Heart left ventricle (tissue), 16 donors: Measurements from ENCODE around the gene MMP24OS. TPM values are rescaled to one million over a fixed set of nuclear protein-coding genes. Genes with fewer than 3 reads are reported as not detected.

Experiments used
- ATAC-seq, 4 donors: fragments of 200-7000 bp; cut with Tn5 transposase; one replicate each; pipeline ENCODE4 v1.9.1; 2020 to 2022; ENCODE audit warnings: moderate library complexity in 4 of 4, mild to moderate bottlenecking in 3 of 4, moderate number of reproducible peaks in 1 of 4
- DNase-seq, 5 donors: peaks; one replicate each; pipeline ENCODE4 v3.0.0-alpha.2; 2020
- H3K27ac ChIP-seq, 12 donors: fragments of 200-600 bp; sonication (generic) in 4 of 12; one replicate each; pipeline versions ENCODE4 v1.5.0 to v1.8.0; 2016 to 2022; ENCODE audit warnings: mild to moderate bottlenecking in 2 of 12
- H3K27me3 ChIP-seq, 9 donors: fragments of 200-600 bp; sonication (generic) in 2 of 9; one replicate each; pipeline versions ENCODE4 v1.5.1 to v1.8.0; 2016 to 2022; ENCODE audit warnings: mild to moderate bottlenecking in 3 of 9
- H3K36me3 ChIP-seq, 9 donors: fragments of 200-600 bp; sonication (generic) in 2 of 9; one replicate each; pipeline versions ENCODE4 v1.5.0 to v1.8.0; 2018 to 2022; ENCODE audit warnings: mild to moderate bottlenecking in 2 of 9
- H3K4me1 ChIP-seq, 12 donors: fragments of 200-600 bp; sonication (generic) in 4 of 12; one replicate each; pipeline versions ENCODE4 v1.5.0 to v1.8.0; 2016 to 2022; ENCODE audit warnings: mild to moderate bottlenecking in 3 of 12
- H3K4me3 ChIP-seq, 12 donors: fragments of 200-600 bp; sonication (generic) in 4 of 12; one replicate each; pipeline versions ENCODE4 v1.5.0 to v1.8.0; 2017 to 2022; ENCODE audit warnings: mild to moderate bottlenecking in 9 of 12, moderate library complexity in 4 of 12
- H3K9me3 ChIP-seq, 12 donors: fragments of 200-600 bp; sonication (generic) in 4 of 12; one replicate each; pipeline versions ENCODE4 v1.5.0 to v1.8.0; 2016 to 2022; ENCODE audit warnings: mild to moderate bottlenecking in 1 of 12
- POLR2A ChIP-seq, 2 donors: fragments of 450-650 bp; IDR thresholded peaks; one replicate each; pipeline ENCODE4 v1.6.1; 2017; ENCODE audit warnings: antibody characterized with exemption in 2 of 2, mild to moderate bottlenecking in 2 of 2, moderate library complexity in 2 of 2
- WGBS, 4 donors: extraction: QIAGEN DNeasy Blood & Tissue Kit in 2 of 4; methylation state at CpG; one replicate each; pipeline versions ENCODE4 v1.1.5 to v1.1.7; 2013 to 2018; 5-methylcytosine and 5-hydroxymethylcytosine counted together
- intact Hi-C, 10 donors: fragments of 100-400 bp; cut with DNase I; formaldehyde crosslinking; loops; one replicate each; pipeline versions ENCODE4 v1.11.1 to v1.14.2; 2022
- polyA plus RNA-seq, 2 donors: library from polyadenylated mRNA; stranded (reverse); fragments of 200-250 nt; gene quantifications; one replicate each; pipeline ENCODE4 v1.2.3, GENCODE V29; 2013
- total RNA-seq, 9 donors: library from RNA; depleted of rRNA in 2 of 9; stranded (reverse); fragments of >200 nt in 2 of 9; fragmentation: NEBNext Ultra II Directional in 3 of 9; extraction: Animal tissue kit (Norgen Biotek cat#: 25700) in 3 of 9; gene quantifications; one replicate each; pipeline versions ENCODE4 v1.1.0 to v1.2.4, GENCODE V29; 2016 to 2023
- TF ChIP-seq, protein P1 (sequence below), 12 donors: fragments of 200-600 bp; sonication (generic) in 4 of 12; IDR thresholded peaks; one replicate each; pipeline versions ENCODE4 v1.5.0 to v1.8.0; 2018 to 2022; ENCODE audit warnings: antibody characterized with exemption in 12 of 12, mild to moderate bottlenecking in 5 of 12
- donor health status: ischemic (EF 13 %, LVEDD 7.1; RV severe dilation, severe dysfunction).
- donor health status: healthy with polysubstance abuse.
- donor health status: DM: no; HTN: yes; CAD: no.
- donor health status: DM: no; HTN: no; CAD: no.
- donor health status: ischemic (EF 25% LVEDD 6.9; RV normal size, moderate dysfunction).
- donor health status: ischemic (EF 25% LVEDD 5.7; RV mildly dilated, moderate dysfunction).
- donor health status: healthy.
- donor health status: DM: yes; HTN: yes; CAD: no.
- donor health status: ischemic (EF 35%, LVEDD 5.7; RV mildly dilated, moderate dysfunction).
- donor health status: nonischemic (EF 11% LVEDD 7.7; RV severe dilation, severe dysfunction).
- donor health status: DM: yes; HTN: yes; CAD: no.
- donor health status: PGD.
- donor health status: ischemic (EF 29% LVEDD 5.4; RV normal size, mild dysfunction).
- donor health status: nonischemic (EF 23%, LVEDD 6.1; RV moderate dilation, normal function).

MMP24OS gene
- total and polyA plus RNA-seq, 11 donors = 11.7 to 64.8 (median 41.6) TPM

DNA sequence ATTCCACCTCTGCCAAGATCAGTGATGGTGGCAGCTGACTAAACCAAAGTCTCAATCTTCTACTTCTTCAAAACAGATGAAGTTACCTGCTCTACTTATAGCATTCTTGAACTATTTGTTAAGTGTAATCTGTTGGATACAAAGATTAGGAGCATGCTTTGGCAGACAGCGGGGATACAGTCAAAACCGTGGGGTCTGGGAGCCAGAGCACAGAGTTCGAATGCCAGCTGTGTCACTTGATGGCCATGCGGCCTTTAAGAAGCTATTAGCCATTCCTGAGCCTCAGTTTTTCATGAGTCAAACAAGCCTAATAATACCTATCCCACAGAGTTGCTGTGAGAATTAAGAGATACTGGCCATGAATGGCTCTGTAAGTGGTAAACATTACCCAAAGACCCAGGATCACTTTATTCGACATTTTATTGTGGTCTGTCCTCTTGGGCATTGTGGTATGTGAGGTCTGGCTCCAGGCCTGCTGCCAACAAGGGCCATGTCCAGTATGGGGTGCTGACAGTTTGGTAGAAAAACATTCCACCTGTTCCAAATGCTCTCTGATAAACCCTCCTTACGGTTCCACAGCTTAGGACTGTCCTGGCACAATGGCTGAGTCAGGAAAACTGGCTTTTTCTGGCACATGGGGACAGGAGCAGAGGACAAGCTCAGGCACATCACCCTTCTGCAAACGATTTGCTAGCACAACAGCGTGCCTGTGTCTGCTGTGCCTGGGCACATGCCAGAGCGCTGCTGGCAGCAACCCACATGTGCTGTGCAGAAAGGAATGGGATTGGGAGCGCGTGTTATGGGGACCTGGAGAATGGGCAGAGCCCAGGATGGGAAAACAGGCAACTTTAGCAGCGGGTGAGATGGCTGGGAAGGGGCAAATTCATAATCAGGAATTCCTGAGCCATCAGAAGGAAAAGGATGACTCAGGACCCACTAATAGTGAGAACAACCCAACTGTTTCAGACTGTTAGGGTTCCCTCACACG, 30.0 kb upstream of the MMP24OS start:
- intact Hi-C loops = loop anchor here in 3 of 10 donors (2.0 to 5.0 kb wide), 4 partner anchors 19 to 137 kb away; partner anchors contain the start of gene GDF5 (in 1 of the 3)
- H3K27me3 ChIP-seq = no peaks in the 10 kb centered on the region
- peaks cover 0 to 30% (median 17%) of the 10 kb centered on the region in 9 donors for H3K36me3 ChIP-seq
- H3K4me3 ChIP-seq = no peak overlapping the region
- ATAC-seq (peak; percentile 73 to 88 (median 80)), DNase-seq (peak; percentile 68 to 85 (median 82))
- WGBS, 4 donors = 49 to 53% (median 52%) methylated on average over 13 of the region's 13 CpGs
- H3K9me3 ChIP-seq = no peaks in the 10 kb centered on the region
- no peak for TF ChIP-seq POLR2A (IDR thresholded peaks at IDR 0.05)
- TF ChIP-seq, protein P1, sequence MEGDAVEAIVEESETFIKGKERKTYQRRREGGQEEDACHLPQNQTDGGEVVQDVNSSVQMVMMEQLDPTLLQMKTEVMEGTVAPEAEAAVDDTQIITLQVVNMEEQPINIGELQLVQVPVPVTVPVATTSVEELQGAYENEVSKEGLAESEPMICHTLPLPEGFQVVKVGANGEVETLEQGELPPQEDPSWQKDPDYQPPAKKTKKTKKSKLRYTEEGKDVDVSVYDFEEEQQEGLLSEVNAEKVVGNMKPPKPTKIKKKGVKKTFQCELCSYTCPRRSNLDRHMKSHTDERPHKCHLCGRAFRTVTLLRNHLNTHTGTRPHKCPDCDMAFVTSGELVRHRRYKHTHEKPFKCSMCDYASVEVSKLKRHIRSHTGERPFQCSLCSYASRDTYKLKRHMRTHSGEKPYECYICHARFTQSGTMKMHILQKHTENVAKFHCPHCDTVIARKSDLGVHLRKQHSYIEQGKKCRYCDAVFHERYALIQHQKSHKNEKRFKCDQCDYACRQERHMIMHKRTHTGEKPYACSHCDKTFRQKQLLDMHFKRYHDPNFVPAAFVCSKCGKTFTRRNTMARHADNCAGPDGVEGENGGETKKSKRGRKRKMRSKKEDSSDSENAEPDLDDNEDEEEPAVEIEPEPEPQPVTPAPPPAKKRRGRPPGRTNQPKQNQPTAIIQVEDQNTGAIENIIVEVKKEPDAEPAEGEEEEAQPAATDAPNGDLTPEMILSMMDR (IDR thresholded peaks at IDR 0.05) = no peak
- H3K27ac ChIP-seq = peak overlapping the region; percentile 2 to 78 (median 56)
- H3K4me1 ChIP-seq = peaks cover 0 to 36% (median 18%) of the 10 kb centered on the region in 12 donors

DNA sequence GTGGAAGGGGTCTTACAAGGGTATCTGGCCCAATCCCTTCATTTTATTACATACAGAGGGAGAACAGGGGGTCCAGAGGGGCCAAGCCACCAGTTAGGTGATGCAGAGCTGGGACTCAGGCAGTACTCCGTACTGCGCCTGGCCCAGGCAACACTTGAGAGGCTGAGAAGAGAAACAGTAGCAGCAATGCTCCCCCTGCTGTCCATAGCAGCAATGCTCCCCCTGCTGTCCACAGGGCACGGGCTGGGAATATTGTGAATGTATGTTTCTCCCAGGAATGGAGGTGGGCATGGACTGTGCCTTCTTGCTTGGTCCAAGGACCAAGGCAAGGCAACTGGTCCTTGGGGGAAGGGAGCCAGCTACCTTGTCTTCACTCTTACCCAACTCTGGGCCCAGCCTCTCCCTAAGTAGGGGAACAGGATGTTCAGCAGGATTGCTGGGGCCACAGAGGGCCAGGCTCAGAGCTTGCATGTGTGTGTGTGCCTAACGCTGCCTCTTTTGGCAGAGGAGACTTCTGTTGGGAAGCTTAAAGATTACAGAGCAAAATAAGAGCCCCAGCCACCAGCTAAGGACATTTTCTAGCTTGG, 29.1 kb upstream of the MMP24OS start:
- TF ChIP-seq, protein P1 (IDR thresholded peaks at IDR 0.05) = peak; percentile 35 to 77 (median 62)
- TF ChIP-seq POLR2A (IDR thresholded peaks at IDR 0.05) = no peak
- H3K4me1 ChIP-seq = peaks cover 0 to 36% (median 18%) of the 10 kb centered on the region in 12 donors
- DNase-seq (peak in 2 of 5 donors; percentile 40 to 51), ATAC-seq (peak; percentile 37 to 61 (median 59))
- 20 to 52% (median 36%) methylated on average over 2 to 4 of the region's 4 CpGs for WGBS, 4 donors
- peak overlapping the region; percentile 8 to 78 (median 56) for H3K27ac ChIP-seq
- intact Hi-C loops = loop anchor here in 3 of 10 donors (2.0 to 5.0 kb wide), 4 partner anchors 20 to 138 kb away; partner anchors contain the start of gene GDF5 (in 1 of the 3)
- H3K9me3 ChIP-seq = no peaks in the 10 kb centered on the region
- no peaks in the 10 kb centered on the region for H3K27me3 ChIP-seq
- peaks cover 0 to 25% (median 11%) of the 10 kb centered on the region in 9 donors for H3K36me3 ChIP-seq
- no peak overlapping the region for H3K4me3 ChIP-seq

DNA sequence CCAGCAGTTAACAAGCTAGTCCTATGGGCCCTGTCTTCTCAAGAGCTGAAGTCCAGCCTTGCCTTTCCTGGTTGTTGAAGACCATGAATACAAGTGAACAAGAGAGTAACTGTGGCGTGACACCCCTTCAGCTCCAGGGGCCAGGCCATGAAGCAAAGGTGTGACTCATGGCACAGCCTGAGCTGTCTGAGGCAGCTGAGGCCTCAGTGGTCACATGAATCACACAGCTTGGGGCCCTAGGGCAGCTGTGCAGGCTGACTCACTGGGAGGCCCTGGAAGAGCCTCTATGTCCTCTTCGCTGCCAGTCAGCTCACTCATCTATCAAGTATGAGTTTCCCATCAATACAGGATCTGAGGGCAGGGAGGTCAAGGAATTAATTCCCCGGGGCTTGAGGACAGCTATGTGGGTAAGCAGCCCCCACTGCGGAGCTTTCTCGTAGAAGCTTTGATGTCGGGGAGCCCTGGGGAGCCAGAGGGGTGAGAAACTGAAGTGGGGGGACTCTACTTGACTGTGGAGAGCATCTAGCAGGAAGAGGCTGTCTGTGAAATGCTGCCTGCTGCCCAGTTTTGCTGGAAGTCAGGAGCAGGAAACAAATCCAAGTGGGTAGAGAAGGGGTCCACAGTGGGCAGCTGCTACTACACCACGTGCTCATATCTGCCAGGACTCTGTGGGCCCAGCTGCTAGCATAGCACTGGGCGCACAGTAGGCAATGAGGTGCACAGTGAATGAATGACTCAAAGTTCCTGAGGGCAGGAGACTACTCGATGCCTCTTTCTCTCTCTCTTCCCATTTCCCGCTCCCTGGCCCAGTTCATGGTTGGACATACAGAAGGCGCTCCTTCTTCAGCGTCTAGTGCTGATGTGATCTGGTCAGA, 28.0 kb upstream of the MMP24OS start:
- DNase-seq (peak in 1 of 5 donors; percentile 77), ATAC-seq (peak in 2 of 4 donors; percentile 42 to 60)
- peaks cover 0 to 36% (median 18%) of the 10 kb centered on the region in 12 donors for H3K4me1 ChIP-seq
- no peak for TF ChIP-seq POLR2A (IDR thresholded peaks at IDR 0.05)
- TF ChIP-seq, protein P1 (IDR thresholded peaks at IDR 0.05) = no peak
- no peaks in the 10 kb centered on the region for H3K9me3 ChIP-seq
- H3K4me3 ChIP-seq = no peak overlapping the region
- H3K36me3 ChIP-seq = peaks cover 0 to 25% (median 8%) of the 10 kb centered on the region in 9 donors
- H3K27me3 ChIP-seq = no peaks in the 10 kb centered on the region
- WGBS, 4 donors = 88 to 92% (median 91%) methylated on average over 11 to 12 of the region's 12 CpGs
- intact Hi-C loops = loop anchor here in 7 of 10 donors (2.0 to 5.0 kb wide), 7 partner anchors 21 to 141 kb away; partner anchors contain the start of gene GDF5 (in 6 of the 7)
- H3K27ac ChIP-seq = peak overlapping the region in 3 of 12 donors; percentile 20 to 78 (median 48)
